Naive thymus-derived CD8-positive, alpha-beta T cell (primary cell): ENCODE results near the gene ENTREP3. TPM values are rescaled to one million over a fixed set of nuclear protein-coding genes. Genes with fewer than 3 reads are reported as not detected.

Source experiments
- ATAC-seq, 2 donors: fragments of 150-1000 bp; cut with Tn5 transposase in 1 of 2; sonication (Bioruptor Pico), chemical (Tn5 transposase) in 1 of 2; 1 replicate in 1 of 2; 2 replicates in 1 of 2; pipeline ENCODE4 v1.10.0; 2021; ENCODE audit warnings: mild to moderate bottlenecking in 2 of 2, moderate library complexity in 2 of 2
- POLR2A ChIA-PET: fragments of 350-600 bp; sonication (Branson Sonifier 250); formaldehyde crosslinking; loops from one replicate; lab custom pipeline; 2021; ENCODE audit warnings: antibody characterized with exemption; lab: Charles Lee
- DNase-seq, 10 donors: peaks; one replicate each; pipeline versions ENCODE4 v3.0.0 to v3.0.0-alpha.2; 2020 to 2022
- H3K27ac Mint-ChIP-seq, 10 donors: one replicate each; pipeline ENCODE4 v1.8.0; 2020 to 2022; ENCODE audit warnings: mild to moderate bottlenecking in 10 of 10, mixed read lengths in 10 of 10, moderate library complexity in 4 of 10, inconsistent platforms in 1 of 10
- H3K27me3 Mint-ChIP-seq, 5 donors: one replicate each; pipeline ENCODE4 v1.8.0; 2021 to 2022; ENCODE audit warnings: mixed read lengths in 5 of 5
- H3K36me3 Mint-ChIP-seq, 3 donors: one replicate each; pipeline ENCODE4 v1.8.0; 2020 to 2022; ENCODE audit warnings: mixed read lengths in 3 of 3, mild to moderate bottlenecking in 2 of 3, inconsistent platforms in 1 of 3
- H3K4me1 Mint-ChIP-seq, 4 donors: one replicate each; pipeline ENCODE4 v1.8.0; 2021 to 2022; ENCODE audit warnings: mixed read lengths in 4 of 4
- H3K4me3 Mint-ChIP-seq, 10 donors: one replicate each; pipeline ENCODE4 v1.8.0; 2020 to 2022; ENCODE audit warnings: mild to moderate bottlenecking in 10 of 10, mixed read lengths in 10 of 10, moderate library complexity in 6 of 10, inconsistent platforms in 1 of 10
- H3K9me3 Mint-ChIP-seq, 9 donors: one replicate each; pipeline ENCODE4 v1.8.0; 2020 to 2022; ENCODE audit warnings: mixed read lengths in 9 of 9, mild to moderate bottlenecking in 3 of 9, inconsistent platforms in 1 of 9, moderate library complexity in 1 of 9
- polyA plus RNA-seq, 3 donors: library from polyadenylated mRNA; unstranded; fragments of 300-500 nt; fragmentation: Illumina TruSeq; gene quantifications; one replicate each; pipeline ENCODE4 v1.2.3, GENCODE V29; 2021
- total RNA-seq, 8 experiments: library from RNA in 2 of 8; stranded (reverse) in 2 of 8; gene quantifications; one replicate each; pipeline ENCODE4 v1.2.3 and lab custom pipeline; 2021 to 2026

The ENTREP3 gene
- total and polyA plus RNA-seq, 5 experiments from 2014 or later, result 1.8 to 13.5 (median 2.5) TPM

DNA sequence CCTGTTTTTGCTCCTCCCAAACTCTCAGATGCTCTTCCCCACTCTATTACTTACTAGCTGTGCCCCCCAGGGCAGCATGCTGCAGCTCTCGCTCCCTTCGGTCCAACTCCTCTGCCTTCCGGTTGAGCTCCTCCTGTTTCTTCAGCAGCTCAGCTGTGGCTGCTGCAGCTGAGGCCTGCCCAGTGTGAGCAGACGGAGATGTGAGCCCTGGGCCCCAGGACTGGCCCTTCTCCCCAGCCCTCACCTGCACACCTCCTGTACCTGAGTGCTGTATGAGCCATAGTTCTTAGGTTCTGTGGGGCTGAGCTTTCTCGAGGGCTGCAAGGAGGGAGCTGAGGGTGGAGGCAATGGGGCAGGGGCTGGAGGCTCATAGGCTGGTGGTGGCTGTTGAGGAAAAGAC, 5.0 kb upstream of the ENTREP3 start:
- H3K27me3 Mint-ChIP-seq, result no peaks in the 10 kb centered on the region
- DNase-seq (no peak), ATAC-seq (no peak)
- POLR2A ChIA-PET, result interaction anchor here (0.5 to 3.9 kb wide), 6 partner anchors 10 to 346 kb away, joined by 3 to 33 read pairs (median 3); partner anchors contain the start of gene SLC50A1
- peaks cover 0 to 69% (median 6%) of the 10 kb centered on the region in 3 donors for H3K36me3 Mint-ChIP-seq
- peak overlapping the region in 6 of 10 donors; percentile 25 to 94 (median 71) for H3K27ac Mint-ChIP-seq
- H3K4me1 Mint-ChIP-seq, result peaks cover 24 to 58% (median 40%) of the 10 kb centered on the region in 4 donors
- peak overlapping the region in 9 of 10 donors; percentile 57 to 99 (median 98) for H3K4me3 Mint-ChIP-seq
- H3K9me3 Mint-ChIP-seq, result no peaks in the 10 kb centered on the region

DNA sequence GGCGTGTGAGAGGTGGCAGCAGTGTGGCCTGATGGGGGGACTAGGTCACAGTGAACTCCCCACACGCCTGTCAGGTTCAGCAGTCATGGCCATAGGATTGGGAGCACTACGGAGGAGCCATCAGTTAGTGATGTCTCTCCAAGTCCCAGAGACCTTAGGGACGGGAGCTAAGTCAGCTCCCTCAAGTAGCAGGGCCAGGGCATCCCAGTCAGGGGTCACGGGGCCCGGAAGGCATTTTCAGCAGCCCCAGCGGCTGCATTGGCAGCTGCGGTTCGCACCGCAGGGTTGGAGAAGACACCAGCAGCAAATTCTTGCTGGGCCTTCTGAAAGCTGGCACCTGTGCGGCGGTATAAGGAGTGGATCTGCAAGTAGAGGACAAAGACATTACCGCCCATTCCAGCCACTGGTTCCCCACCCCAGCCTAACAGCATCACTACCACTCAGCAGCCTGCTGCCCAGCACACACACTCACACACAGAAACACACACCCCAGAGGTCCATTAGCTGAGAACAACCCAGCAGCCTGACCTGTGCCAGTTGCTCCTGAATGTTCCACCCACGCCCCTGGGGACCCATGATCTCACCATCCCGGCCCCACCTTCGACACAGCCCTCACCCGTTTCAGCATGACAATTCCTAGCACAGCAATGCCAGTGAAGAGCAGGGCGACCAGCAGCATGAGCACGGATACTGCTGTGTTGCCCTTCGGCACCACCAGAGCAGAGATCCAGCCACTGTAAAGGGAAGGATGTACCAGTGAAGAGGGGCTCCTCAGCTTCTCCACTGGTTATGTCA, 972 bp upstream of the ENTREP3 start:
- POLR2A ChIA-PET, result interaction anchor here (1.0 to 1.8 kb wide), 4 partner anchors 10 to 82 kb away, joined by 3 to 9 read pairs (median 6); partner anchors contain the start of gene TRIM46
- H3K27me3 Mint-ChIP-seq, result no peaks in the 10 kb centered on the region
- DNase-seq, result no peak
- H3K9me3 Mint-ChIP-seq, result no peaks in the 10 kb centered on the region
- peaks cover 0 to 47% (median 4%) of the 10 kb centered on the region in 3 donors for H3K36me3 Mint-ChIP-seq
- peaks cover 23 to 52% (median 41%) of the 10 kb centered on the region in 4 donors for H3K4me1 Mint-ChIP-seq
- peak overlapping the region; percentile 5 to 83 (median 62) for H3K27ac Mint-ChIP-seq
- ATAC-seq, result no peak
- H3K4me3 Mint-ChIP-seq, result peak overlapping the region; percentile 59 to 87 (median 82)

DNA sequence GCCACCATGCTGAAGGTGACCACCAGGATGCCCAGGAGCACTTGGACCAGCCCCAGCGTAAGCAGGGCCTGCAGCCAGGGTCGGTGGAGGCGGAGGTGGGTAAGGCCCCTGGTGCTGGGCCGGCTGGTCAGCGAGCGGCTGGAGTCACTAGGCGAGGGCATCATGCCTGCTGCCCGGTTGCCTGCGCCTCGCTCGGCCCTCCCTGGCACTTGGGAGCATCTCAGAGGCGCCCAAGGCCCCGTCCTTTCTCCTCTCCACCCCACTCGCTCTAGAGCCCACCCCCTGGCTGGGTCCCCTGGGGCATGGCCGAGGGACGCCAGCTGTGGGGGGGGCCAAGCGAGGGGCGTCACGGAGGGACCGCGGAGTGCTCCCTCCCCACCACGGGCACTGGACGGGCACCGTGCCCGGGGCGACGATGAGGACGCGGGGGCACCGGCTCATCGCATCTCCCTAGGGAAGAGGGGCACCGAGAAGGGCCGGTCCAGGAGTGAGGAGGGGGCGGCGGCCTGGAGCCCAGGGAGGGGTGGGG, 505 bp downstream of the ENTREP3 start:
- Mint-ChIP-seq H3K36me3 (peaks cover 0 to 37% (median 4%) of the 10 kb centered on the region in 3 donors), H3K27ac (peak overlapping the region in 5 of 10 donors; percentile 43 to 79 (median 73)), H3K27me3 (no peaks in the 10 kb centered on the region), H3K4me1 (peaks cover 19 to 46% (median 37%) of the 10 kb centered on the region in 4 donors), H3K4me3 (peak overlapping the region; percentile 75 to 89 (median 82)), H3K9me3 (no peaks in the 10 kb centered on the region)
- no peak for DNase-seq
- ATAC-seq, result peak in 1 of 2 donors; percentile 3
- POLR2A ChIA-PET, result interaction anchor here (0.6 to 1.8 kb wide), 9 partner anchors 12 to 128 kb away, joined by 3 to 7 read pairs (median 3); partner anchors contain the start of gene TRIM46

DNA sequence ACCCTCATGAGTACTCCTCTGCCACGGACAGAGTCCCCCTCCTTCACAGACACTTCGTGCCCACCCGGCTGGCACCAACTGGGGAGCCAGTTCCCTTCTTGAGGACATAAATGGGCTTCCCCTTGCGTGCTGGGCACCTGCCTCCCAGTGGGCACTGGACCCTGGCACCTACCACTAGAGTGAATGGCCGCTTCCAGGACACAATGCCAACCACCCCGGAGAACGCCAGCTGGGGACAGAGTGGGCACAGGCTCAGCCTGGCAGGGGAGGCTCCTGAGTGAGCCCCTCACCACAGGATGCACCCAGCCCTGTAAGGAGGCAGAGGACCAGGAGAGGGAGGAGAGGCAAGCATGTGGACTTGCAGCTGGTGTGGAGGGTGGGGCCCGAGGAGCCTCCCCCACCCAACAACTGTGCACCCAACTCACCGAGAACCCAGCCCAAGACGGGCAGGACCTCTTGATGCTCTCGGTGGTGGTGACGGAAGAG, 1.0 kb downstream of the ENTREP3 start:
- Mint-ChIP-seq H3K9me3 (no peaks in the 10 kb centered on the region), H3K27me3 (no peaks in the 10 kb centered on the region), H3K4me3 (peak overlapping the region; percentile 65 to 89 (median 81)), H3K27ac (peak overlapping the region in 9 of 10 donors; percentile 37 to 86 (median 77)), H3K4me1 (peaks cover 19 to 46% (median 36%) of the 10 kb centered on the region in 4 donors), H3K36me3 (peaks cover 0 to 32% (median 4%) of the 10 kb centered on the region in 3 donors)
- ATAC-seq (no peak), DNase-seq (no peak)
- POLR2A ChIA-PET, result interaction anchor here (1.2 kb wide), 1 partner anchor 10 kb away, joined by 3 read pairs; no protein-coding TSS in a partner anchor

DNA sequence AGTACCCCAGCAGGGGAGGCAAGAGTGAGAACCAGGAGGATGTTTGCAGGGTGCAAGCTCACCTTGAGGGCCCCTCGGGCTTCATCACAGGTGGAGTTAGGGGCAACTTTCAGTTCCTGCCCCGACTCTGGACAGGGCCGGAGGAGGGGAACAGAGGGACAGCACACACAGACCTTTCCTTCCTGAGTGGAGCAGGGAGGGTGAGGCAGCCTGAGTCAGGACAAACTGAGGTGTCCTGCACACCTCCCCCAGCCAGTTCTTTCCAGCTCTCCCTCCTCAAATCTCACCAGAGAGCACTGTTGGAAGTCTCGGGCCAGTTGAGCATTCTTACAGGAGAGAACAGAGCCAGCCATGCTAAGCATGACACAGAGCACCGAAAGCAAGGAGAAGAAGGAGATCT, 1.5 kb downstream of the ENTREP3 start:
- Mint-ChIP-seq H3K9me3 (no peaks in the 10 kb centered on the region), H3K4me3 (peak overlapping the region; percentile 65 to 89 (median 81)), H3K36me3 (peaks cover 0 to 27% (median 4%) of the 10 kb centered on the region in 3 donors), H3K27me3 (no peaks in the 10 kb centered on the region), H3K27ac (peak overlapping the region in 5 of 10 donors; percentile 11 to 86 (median 38)), H3K4me1 (peaks cover 19 to 46% (median 36%) of the 10 kb centered on the region in 4 donors)
- DNase-seq (no peak), ATAC-seq (no peak)
- POLR2A ChIA-PET, result interaction anchor here (1.2 kb wide), 1 partner anchor 9 kb away, joined by 3 read pairs; no protein-coding TSS in a partner anchor

DNA sequence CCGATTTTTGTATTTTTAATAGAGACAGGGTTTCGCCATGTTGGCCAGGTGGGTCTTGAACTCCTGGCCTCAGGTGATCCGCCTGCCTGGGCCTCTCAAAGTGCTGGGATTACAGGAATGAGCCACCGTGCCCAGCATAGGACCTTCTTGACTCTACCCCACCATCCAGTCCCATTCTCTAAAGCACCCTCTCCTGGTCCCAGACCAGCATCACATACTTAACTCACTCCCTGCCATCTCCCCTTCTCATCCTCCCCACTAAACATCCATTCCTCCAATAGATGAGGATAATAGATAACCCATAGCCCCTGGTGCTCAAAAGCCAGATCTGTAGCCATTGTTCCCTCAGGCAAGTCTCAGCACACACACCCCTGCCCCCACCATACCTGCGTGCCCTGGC, 2.1 kb downstream of the ENTREP3 start:
- Mint-ChIP-seq H3K4me1 (peaks cover 19 to 46% (median 36%) of the 10 kb centered on the region in 4 donors), H3K27me3 (no peaks in the 10 kb centered on the region), H3K27ac (peak overlapping the region in 5 of 10 donors; percentile 11 to 68 (median 31)), H3K9me3 (no peaks in the 10 kb centered on the region), H3K4me3 (peak overlapping the region; percentile 34 to 85 (median 78)), H3K36me3 (peaks cover 0 to 21% (median 2%) of the 10 kb centered on the region in 3 donors)
- no peak for ATAC-seq
- no peak for DNase-seq
- POLR2A ChIA-PET, result interaction anchor here (0.6 to 1.2 kb wide), 2 partner anchors 8 to 238 kb away, joined by 3 to 5 read pairs; no protein-coding TSS in a partner anchor

DNA sequence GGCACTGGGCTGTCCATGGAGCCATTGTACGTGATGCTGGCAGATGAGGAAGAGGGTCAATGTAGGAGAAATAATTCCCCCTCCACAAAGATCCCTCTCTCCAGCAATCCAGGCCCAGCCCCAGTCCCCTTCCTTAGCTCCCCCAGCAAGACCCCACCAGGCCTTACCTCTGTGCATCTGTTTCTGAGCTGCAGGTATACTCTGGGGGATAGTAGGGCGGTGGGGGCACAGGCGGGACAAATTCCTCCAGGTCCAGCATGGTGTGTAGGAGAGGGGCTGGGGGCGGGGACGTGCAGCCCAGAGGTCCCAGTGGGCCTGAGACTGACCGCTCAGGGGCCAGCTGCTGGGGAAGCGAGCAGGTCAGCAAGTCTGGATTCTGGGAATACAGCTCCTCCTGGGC, 3.7 kb downstream of the ENTREP3 start:
- H3K36me3 Mint-ChIP-seq, result peaks cover 0 to 6% (median 0%) of the 10 kb centered on the region in 3 donors
- peaks cover 17 to 36% (median 33%) of the 10 kb centered on the region in 4 donors for H3K4me1 Mint-ChIP-seq
- POLR2A ChIA-PET, result interaction anchor here (0.9 to 4.2 kb wide), 6 partner anchors 9 to 717 kb away, joined by 3 to 37 read pairs (median 14); partner anchors contain the start of genes CLK2, RUSC1 and SCAMP3
- no peaks in the 10 kb centered on the region for H3K27me3 Mint-ChIP-seq
- H3K27ac Mint-ChIP-seq, result peak overlapping the region in 1 of 10 donors; percentile 82
- H3K9me3 Mint-ChIP-seq, result no peaks in the 10 kb centered on the region
- ATAC-seq (no peak), DNase-seq (no peak)
- no peak overlapping the region for H3K4me3 Mint-ChIP-seq

DNA sequence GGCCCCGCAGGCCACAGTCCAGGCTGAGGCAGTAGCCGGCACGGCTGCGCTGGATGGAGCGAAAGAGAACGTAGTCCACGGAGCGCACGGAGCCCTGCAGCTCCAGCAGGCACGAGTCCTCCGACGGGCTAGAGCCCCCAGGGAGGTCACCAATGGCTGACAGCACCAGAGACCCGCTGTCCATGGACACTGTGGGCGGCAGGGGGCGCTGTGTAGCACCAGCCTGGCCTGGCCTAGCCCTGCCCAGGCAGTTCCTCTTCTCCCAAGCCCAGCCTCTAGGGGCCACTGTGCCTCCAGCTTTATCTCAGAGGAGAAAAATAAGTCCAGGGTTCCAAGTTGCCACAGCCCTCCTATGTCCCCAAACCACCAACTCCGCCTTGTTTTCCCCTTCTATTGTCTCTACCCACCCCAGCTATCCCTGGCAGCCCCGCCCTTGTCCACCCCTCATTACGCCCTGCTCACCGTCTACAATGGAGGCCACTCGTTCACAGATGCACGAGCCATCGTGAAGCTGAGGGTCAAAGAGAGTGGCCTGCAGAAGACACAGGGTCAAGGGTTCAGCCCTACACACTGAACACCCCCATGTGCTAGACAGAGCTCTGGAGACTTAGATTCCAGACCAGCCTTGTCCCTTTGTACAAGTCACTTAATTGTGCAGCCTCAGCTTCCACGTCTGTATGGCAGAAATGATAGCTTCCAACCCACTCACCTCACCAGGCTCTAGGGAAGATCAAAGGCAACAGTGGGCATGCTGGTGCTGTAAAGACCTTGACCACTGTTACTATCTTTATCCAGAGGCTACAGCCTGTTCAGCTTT, 4.4 kb downstream of the ENTREP3 start:
- H3K27ac Mint-ChIP-seq, result peak overlapping the region in 9 of 10 donors; percentile 31 to 84 (median 69)

DNA sequence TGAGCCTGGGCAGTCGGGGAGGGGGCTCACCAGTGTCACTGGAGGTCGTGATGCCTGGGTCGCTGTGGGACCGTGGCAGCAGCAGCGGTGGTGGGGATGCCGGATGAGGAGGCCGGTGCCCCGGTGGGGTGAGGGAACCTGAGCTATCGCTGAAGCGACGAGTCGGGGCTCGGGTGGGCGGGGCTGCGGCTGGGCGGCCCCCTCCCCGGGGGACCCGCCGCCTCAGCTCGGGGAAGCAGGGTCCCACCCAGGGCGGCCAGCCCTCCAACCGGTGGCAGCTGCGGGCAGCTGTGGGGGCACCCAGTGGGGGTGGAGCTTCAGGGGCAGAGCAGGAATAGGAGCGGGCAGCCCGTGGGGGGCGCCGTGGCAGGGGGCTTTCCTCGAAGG, 5.0 kb downstream of the ENTREP3 start:
- POLR2A ChIA-PET, result interaction anchor here (0.7 to 4.2 kb wide), 13 partner anchors 9 to 718 kb away, joined by 3 to 37 read pairs (median 4); partner anchors contain the start of genes CLK2, FDPS, KRTCAP2 and RUSC1
- ATAC-seq (peak; percentile 46 to 52), DNase-seq (peak in 5 of 10 donors; percentile 19 to 48 (median 41))

More for the DNA sequence above, 4.4 kb downstream of the ENTREP3 start:
- Mint-ChIP-seq H3K36me3 (no peaks in the 10 kb centered on the region), H3K27me3 (no peaks in the 10 kb centered on the region), H3K9me3 (no peaks in the 10 kb centered on the region), H3K4me3 (peak overlapping the region; percentile 60 to 82 (median 72)), H3K4me1 (peaks cover 14 to 33% (median 29%) of the 10 kb centered on the region in 4 donors)
- ATAC-seq (peak; percentile 93 to 99), DNase-seq (peak; percentile 90 to 99 (median 96))
- POLR2A ChIA-PET, result interaction anchor here (0.7 to 4.2 kb wide), 12 partner anchors 9 to 717 kb away, joined by 3 to 37 read pairs (median 4); partner anchors contain the start of genes CLK2, FDPS, KRTCAP2 and RUSC1

DNA sequence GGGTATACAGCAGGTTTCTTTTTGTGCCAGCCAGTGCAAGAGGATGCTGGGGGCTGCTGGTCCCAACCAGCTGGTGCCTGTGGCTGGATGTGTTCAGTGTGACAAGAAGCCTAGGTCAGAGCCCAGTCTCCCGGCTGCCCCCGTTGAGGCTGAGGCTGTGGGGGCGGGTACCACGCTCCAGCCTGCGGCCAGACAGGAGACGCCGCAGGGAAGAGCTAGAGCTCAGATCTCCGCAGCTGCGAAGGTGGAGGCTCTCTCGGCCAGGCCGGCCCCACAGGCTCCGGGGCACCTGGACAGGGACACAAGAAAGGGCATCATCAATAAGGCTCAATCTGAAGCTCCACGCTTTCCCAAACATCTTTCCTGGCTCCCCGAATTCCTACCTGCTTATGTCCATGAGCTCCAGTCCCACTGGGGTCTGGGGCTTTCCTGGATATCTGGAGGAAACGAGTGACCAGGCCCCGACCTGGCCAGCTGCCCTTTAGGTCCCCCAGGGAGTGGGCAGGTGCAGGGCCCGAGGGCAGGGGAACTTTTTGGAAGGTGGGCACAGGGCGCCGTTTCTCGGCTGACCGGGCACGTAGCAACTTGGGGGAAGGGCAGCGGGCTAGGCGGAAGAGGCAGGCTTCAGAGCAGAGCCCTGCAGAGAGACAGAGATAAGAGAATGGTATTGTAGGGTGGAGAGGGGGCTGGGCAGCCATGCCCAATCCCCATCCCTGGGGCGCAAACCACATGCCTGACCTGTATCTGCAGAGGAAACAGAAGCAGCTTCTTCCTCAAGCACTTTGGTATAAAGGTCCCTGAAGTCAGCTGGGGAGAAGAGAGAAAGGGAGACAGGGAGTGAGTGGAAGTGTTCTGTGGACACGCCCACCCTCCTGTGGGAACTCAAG, 7.4 kb downstream of the ENTREP3 start:
- Mint-ChIP-seq H3K4me1 (peaks cover 16 to 33% (median 26%) of the 10 kb centered on the region in 4 donors), H3K9me3 (peaks cover 0 to 5% (median 2%) of the 10 kb centered on the region in 9 donors), H3K36me3 (peaks cover 0 to 3% (median 3%) of the 10 kb centered on the region in 3 donors), H3K4me3 (no peak overlapping the region), H3K27ac (peak overlapping the region in 3 of 10 donors; percentile 19 to 68 (median 48)), H3K27me3 (peaks cover 0 to 5% (median 2%) of the 10 kb centered on the region in 5 donors)
- ATAC-seq (no peak), DNase-seq (no peak)
- POLR2A ChIA-PET, result interaction anchor here (1.0 to 4.2 kb wide), 4 partner anchors 15 to 91 kb away, joined by 3 to 37 read pairs (median 4); partner anchors contain the start of genes MTX1, RUSC1, SCAMP3 and THBS3

More for the DNA sequence above, 5.0 kb downstream of the ENTREP3 start:
- Mint-ChIP-seq H3K9me3 (no peaks in the 10 kb centered on the region), H3K36me3 (no peaks in the 10 kb centered on the region), H3K27ac (peak overlapping the region in 7 of 10 donors; percentile 43 to 84 (median 57)), H3K4me3 (peak overlapping the region; percentile 68 to 82 (median 75)), H3K4me1 (peaks cover 14 to 31% (median 25%) of the 10 kb centered on the region in 4 donors), H3K27me3 (no peaks in the 10 kb centered on the region)
